Natural killer cell (primary cell): Measurements from ENCODE around the gene SMC2. TPM values are rescaled to one million over a fixed set of nuclear protein-coding genes. Genes with fewer than 3 reads are reported as not detected.

Source experiments
- ATAC-seq, 3 donors: fragments of 150-1000 bp in 2 of 3; fragments of 200-7000 bp in 1 of 3; cut with Tn5 transposase; 1 replicate in 1 of 3; 2 replicates in 2 of 3; pipeline ENCODE4 v1.10.0; 2021; ENCODE audit warnings: mild to moderate bottlenecking in 2 of 3, moderate library complexity in 2 of 3
- DNase-seq, 2 donors: peaks; one replicate each; pipeline versions ENCODE4 v3.0.0 to v3.0.0-alpha.2; 2013 to 2021; ENCODE audit warnings: mixed read lengths in 1 of 2
- H3K27ac ChIP-seq: one replicate; pipeline ENCODE4 v1.5.1; 2013; ENCODE audit warnings: mild to moderate bottlenecking, low read length
- H3K27me3 ChIP-seq: one replicate; pipeline ENCODE4 v1.6.1; 2013; ENCODE audit warnings: low read length; ENCODE audit not compliant: control insufficient read depth, insufficient read depth
- H3K36me3 ChIP-seq: one replicate; pipeline ENCODE4 v1.6.1; 2013; ENCODE audit warnings: low read length; ENCODE audit not compliant: control insufficient read depth, insufficient read depth
- H3K4me1 ChIP-seq: one replicate; pipeline ENCODE4 v1.6.1; 2013; ENCODE audit warnings: low read length; ENCODE audit not compliant: control insufficient read depth, insufficient read depth
- H3K4me3 ChIP-seq: one replicate; pipeline ENCODE4 v1.5.1; 2013; ENCODE audit warnings: low read length
- H3K9me3 ChIP-seq: one replicate; pipeline ENCODE4 v1.6.1; 2013; ENCODE audit warnings: low read length; ENCODE audit not compliant: control insufficient read depth, insufficient read depth
- H3K27ac Mint-ChIP-seq, 2 donors: one replicate each; pipeline ENCODE4 v1.8.0; 2022; ENCODE audit warnings: mild to moderate bottlenecking in 2 of 2, mixed read lengths in 2 of 2, moderate library complexity in 1 of 2
- H3K27me3 Mint-ChIP-seq, 2 donors: one replicate each; pipeline ENCODE4 v1.8.0; 2022; ENCODE audit warnings: low read depth in 2 of 2, mixed read lengths in 2 of 2
- H3K36me3 Mint-ChIP-seq: one replicate; pipeline ENCODE4 v1.8.0; 2022; ENCODE audit warnings: mixed read lengths
- H3K4me1 Mint-ChIP-seq, 2 donors: one replicate each; pipeline ENCODE4 v1.8.0; 2022; ENCODE audit warnings: mixed read lengths in 2 of 2
- H3K4me3 Mint-ChIP-seq: one replicate; pipeline ENCODE4 v1.8.0; 2022; ENCODE audit warnings: mild to moderate bottlenecking, moderate library complexity, mixed read lengths
- H3K9me3 Mint-ChIP-seq, 2 donors: one replicate each; pipeline ENCODE4 v1.8.0; 2022; ENCODE audit warnings: mixed read lengths in 2 of 2
- WGBS: methylation state at CpG from one replicate; pipeline ENCODE4 v1.1.7; 2013; ENCODE audit warnings: missing lambda C conversion rate; ENCODE audit not compliant: insufficient coverage; 5-methylcytosine and 5-hydroxymethylcytosine counted together
- intact Hi-C: fragments of 100-400 bp; cut with micrococcal nuclease; formaldehyde crosslinking; loops from one replicate; pipeline ENCODE4 v1.14.2; 2022
- total RNA-seq, 4 donors: library from RNA; stranded (reverse); fragments of 120-200 nt in 1 of 4; gene quantifications; one replicate each; pipeline versions ENCODE4 v1.2.3 to v1.2.4, GENCODE V29; 2013 to 2022
- TF ChIP-seq, protein P1 (sequence below): fragments of 200-600 bp; IDR thresholded peaks from one replicate; pipeline ENCODE4 v1.8.0; 2022; ENCODE audit warnings: antibody characterized with exemption

The SMC2 gene
- total RNA-seq, 3 donors from 2014 or later (not counting 1 experiment from before 2014, with no cell fraction given): 6.7 to 9.9 (median 9.5) TPM

GRCh38 chr9:104091116-104091515, 3.0 kb upstream of the SMC2 start:
- H3K9me3 Mint-ChIP-seq: no peaks in the 10 kb centered on the region
- H3K36me3 Mint-ChIP-seq: no peaks in the 10 kb centered on the region
- peaks cover 17 to 26% of the 10 kb centered on the region in 2 donors for H3K4me1 Mint-ChIP-seq
- TF ChIP-seq, protein P1, sequence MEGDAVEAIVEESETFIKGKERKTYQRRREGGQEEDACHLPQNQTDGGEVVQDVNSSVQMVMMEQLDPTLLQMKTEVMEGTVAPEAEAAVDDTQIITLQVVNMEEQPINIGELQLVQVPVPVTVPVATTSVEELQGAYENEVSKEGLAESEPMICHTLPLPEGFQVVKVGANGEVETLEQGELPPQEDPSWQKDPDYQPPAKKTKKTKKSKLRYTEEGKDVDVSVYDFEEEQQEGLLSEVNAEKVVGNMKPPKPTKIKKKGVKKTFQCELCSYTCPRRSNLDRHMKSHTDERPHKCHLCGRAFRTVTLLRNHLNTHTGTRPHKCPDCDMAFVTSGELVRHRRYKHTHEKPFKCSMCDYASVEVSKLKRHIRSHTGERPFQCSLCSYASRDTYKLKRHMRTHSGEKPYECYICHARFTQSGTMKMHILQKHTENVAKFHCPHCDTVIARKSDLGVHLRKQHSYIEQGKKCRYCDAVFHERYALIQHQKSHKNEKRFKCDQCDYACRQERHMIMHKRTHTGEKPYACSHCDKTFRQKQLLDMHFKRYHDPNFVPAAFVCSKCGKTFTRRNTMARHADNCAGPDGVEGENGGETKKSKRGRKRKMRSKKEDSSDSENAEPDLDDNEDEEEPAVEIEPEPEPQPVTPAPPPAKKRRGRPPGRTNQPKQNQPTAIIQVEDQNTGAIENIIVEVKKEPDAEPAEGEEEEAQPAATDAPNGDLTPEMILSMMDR: no peak
- WGBS: 97% methylated on average over 6 of the region's 8 CpGs
- no peak overlapping the region for H3K27ac Mint-ChIP-seq
- ATAC-seq (no peak), DNase-seq (no peak)
- H3K27me3 Mint-ChIP-seq: peaks cover 11 to 35% of the 10 kb centered on the region in 2 donors
- intact Hi-C loops: loop anchor here (5.0 to 10.0 kb wide), 3 partner anchors 654 to 1154 kb away; partner anchors contain the start of genes NIPSNAP3A and SLC44A1
- H3K27ac ChIP-seq: no peak overlapping the region
- peaks cover 4% of the 10 kb centered on the region for H3K27me3 ChIP-seq
- H3K4me3 Mint-ChIP-seq: no peak overlapping the region
- no peak overlapping the region for H3K4me3 ChIP-seq
- H3K36me3 ChIP-seq: no peaks in the 10 kb centered on the region
- H3K9me3 ChIP-seq: no peaks in the 10 kb centered on the region
- peaks cover 6% of the 10 kb centered on the region for H3K4me1 ChIP-seq

- TF ChIP-seq, protein P1: no peak
- Mint-ChIP-seq H3K27me3 (peaks cover 11 to 35% of the 10 kb centered on the region in 2 donors), H3K4me1 (peaks cover 17 to 31% of the 10 kb centered on the region in 2 donors), H3K9me3 (no peaks in the 10 kb centered on the region), H3K27ac (no peak overlapping the region), H3K36me3 (no peaks in the 10 kb centered on the region), H3K4me3 (no peak overlapping the region)
- WGBS: 36% methylated on average over 4 of the region's 4 CpGs
- intact Hi-C loops: loop anchor here (5.0 to 10.0 kb wide), 3 partner anchors 653 to 1153 kb away; partner anchors contain the start of genes NIPSNAP3A and SLC44A1
- Histone ChIP-seq H3K4me3 (no peak overlapping the region), H3K9me3 (no peaks in the 10 kb centered on the region), H3K27ac (no peak overlapping the region), H3K27me3 (peaks cover 4% of the 10 kb centered on the region), H3K36me3 (no peaks in the 10 kb centered on the region), H3K4me1 (peaks cover 6% of the 10 kb centered on the region)
- peak in 1 of 2 donors; percentile 48 for DNase-seq
- ATAC-seq: no peak
Measured at GRCh38 chr9:104091708-104092107, 2.4 kb upstream of the SMC2 start.

GRCh38 chr9:104092192-104092591, 1.9 kb upstream of the SMC2 start:
- H3K27ac Mint-ChIP-seq: no peak overlapping the region
- H3K36me3 Mint-ChIP-seq: no peaks in the 10 kb centered on the region
- intact Hi-C loops: loop anchor here (5.0 to 10.0 kb wide), 3 partner anchors 653 to 1153 kb away; partner anchors contain the start of genes NIPSNAP3A and SLC44A1
- peaks cover 9 to 30% of the 10 kb centered on the region in 2 donors for H3K27me3 Mint-ChIP-seq
- WGBS: 100% methylated on average over 1 of the region's 2 CpGs
- no peak overlapping the region for H3K27ac ChIP-seq
- H3K36me3 ChIP-seq: no peaks in the 10 kb centered on the region
- peaks cover 6% of the 10 kb centered on the region for H3K4me1 ChIP-seq
- TF ChIP-seq, protein P1: no peak
- H3K9me3 Mint-ChIP-seq: no peaks in the 10 kb centered on the region
- H3K9me3 ChIP-seq: no peaks in the 10 kb centered on the region
- no peak for ATAC-seq
- no peak overlapping the region for H3K4me3 Mint-ChIP-seq
- peaks cover 17 to 34% of the 10 kb centered on the region in 2 donors for H3K4me1 Mint-ChIP-seq
- peaks cover 2% of the 10 kb centered on the region for H3K27me3 ChIP-seq
- DNase-seq: no peak
- no peak overlapping the region for H3K4me3 ChIP-seq
